ENCODE measurements around the gene KCNMB1. TPM values are rescaled to one million over a fixed set of nuclear protein-coding genes. Genes with fewer than 3 reads are reported as not detected.
"Not testable (repeated sequence)": the region's sequence is repeated elsewhere in the genome, so short reads cannot be mapped to it uniquely, and the experiment has no call there.

KCNMB1 gene
- total RNA-seq, 4 donors from 2014 or later: 0.20 to 0.29 (median 0.25) TPM

GRCh38 chr5:170382790-170383189, 6.4 kb downstream of the KCNMB1 start:
- intact Hi-C loops (cut with DNase I): no loop called here
- no peaks in the 10 kb centered on the region for H3K4me1 ChIP-seq

DNA sequence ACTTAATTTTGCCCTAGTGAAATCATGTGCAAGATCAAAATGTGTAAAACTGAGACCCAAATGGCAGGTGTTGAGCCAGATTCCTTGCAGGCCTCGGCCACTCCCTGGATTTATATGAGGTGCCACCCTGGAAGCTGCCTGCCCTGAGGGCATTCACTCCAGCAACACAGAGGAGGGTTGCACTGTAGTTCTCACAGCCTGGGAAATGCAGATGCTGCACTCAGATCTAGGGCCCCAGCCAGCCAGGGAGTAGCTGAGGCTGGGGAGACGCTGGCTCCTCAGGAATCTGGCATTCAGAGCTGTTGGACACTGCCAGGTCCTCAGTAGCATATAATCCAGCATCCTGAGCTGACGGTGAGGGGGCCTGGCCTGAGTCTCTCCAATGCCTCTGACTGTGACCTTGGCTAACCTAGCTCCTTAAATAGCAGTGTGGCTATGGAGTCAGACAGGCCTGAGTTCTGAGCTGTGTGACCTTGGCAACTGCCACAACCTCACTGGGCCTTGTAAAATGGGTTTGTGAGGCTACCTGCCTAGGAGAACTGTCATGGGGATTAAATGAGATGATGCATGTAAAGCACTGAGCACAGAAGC, 8.7 kb downstream of the KCNMB1 start:
- TF ChIP-seq CTCF (IDR thresholded peaks at IDR 0.05): no peak
- no peak for TF ChIP-seq POLR2A (IDR thresholded peaks at IDR 0.05)
- H3K27me3 ChIP-seq: no peaks in the 10 kb centered on the region
- no peak overlapping the region for H3K27ac ChIP-seq
- H3K4me1 ChIP-seq: no peaks in the 10 kb centered on the region
- H3K36me3 ChIP-seq: no peaks in the 10 kb centered on the region
- WGBS, 2 donors: 86 to 100% methylated on average over 1 of the region's 3 CpGs
- no peaks in the 10 kb centered on the region for H3K9me3 ChIP-seq
- DNase-seq: no peak
- no peak overlapping the region for H3K4me3 ChIP-seq (replicated peaks in 1 of 3)
- intact Hi-C loops (cut with DNase I): no loop called here

More at GRCh38 chr5:170382790-170383189, 6.4 kb downstream of the KCNMB1 start:
- Histone ChIP-seq H3K36me3 (no peaks in the 10 kb centered on the region), H3K9me3 (no peaks in the 10 kb centered on the region), H3K27me3 (no peaks in the 10 kb centered on the region), H3K4me3 (replicated peaks in 1 of 3) (no peak overlapping the region), H3K27ac (no peak overlapping the region)
- 51 to 63% methylated on average over 2 of the region's 2 CpGs for WGBS, 2 donors
- TF ChIP-seq POLR2A (IDR thresholded peaks at IDR 0.05): no peak
- TF ChIP-seq CTCF (IDR thresholded peaks at IDR 0.05): peak in 1 of 6 experiments; percentile 23
- no peak for DNase-seq

- no peak for TF ChIP-seq POLR2A (IDR thresholded peaks at IDR 0.05)
- TF ChIP-seq CTCF (IDR thresholded peaks at IDR 0.05): no peak
- no peak overlapping the region for H3K27ac ChIP-seq
- H3K4me3 ChIP-seq (replicated peaks in 1 of 3): no peak overlapping the region
- no peaks in the 10 kb centered on the region for H3K36me3 ChIP-seq
- no peak for DNase-seq
- no peaks in the 10 kb centered on the region for H3K9me3 ChIP-seq
- no peaks in the 10 kb centered on the region for H3K27me3 ChIP-seq
- 86 to 87% methylated on average over 16 of the region's 16 CpGs for WGBS, 2 donors
- H3K4me1 ChIP-seq: no peaks in the 10 kb centered on the region
- intact Hi-C loops (cut with DNase I): no loop called here
Measured at GRCh38 chr5:170378740-170379139, 10.4 kb downstream of the KCNMB1 start.

DNA sequence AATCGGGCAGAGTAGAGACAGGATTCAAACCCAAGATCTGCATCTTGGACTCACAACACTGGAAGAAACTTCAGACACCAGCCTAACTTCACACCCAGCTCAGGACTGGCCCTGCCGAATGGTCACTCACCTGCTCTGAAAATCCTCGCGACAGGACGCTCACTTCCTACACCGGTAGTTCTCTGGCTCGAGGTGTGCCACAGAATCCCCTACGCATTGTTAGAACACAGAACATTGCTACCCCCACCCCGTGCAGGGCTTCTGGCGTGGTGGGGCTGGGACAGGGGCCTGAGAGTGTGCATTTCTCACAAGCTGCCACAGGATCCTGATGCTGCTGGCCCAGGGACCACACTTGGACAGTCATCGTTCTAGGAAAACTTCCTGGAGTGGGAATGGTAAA, 12.1 kb downstream of the KCNMB1 start:
- no peak for DNase-seq
- H3K4me3 ChIP-seq (replicated peaks in 1 of 3): no peak overlapping the region
- no peaks in the 10 kb centered on the region for H3K9me3 ChIP-seq
- H3K27ac ChIP-seq: no peak overlapping the region
- intact Hi-C loops (cut with DNase I): no loop called here
- H3K27me3 ChIP-seq: no peaks in the 10 kb centered on the region
- no peak for TF ChIP-seq CTCF (IDR thresholded peaks at IDR 0.05)
- no peak for TF ChIP-seq POLR2A (IDR thresholded peaks at IDR 0.05)
- no peaks in the 10 kb centered on the region for H3K4me1 ChIP-seq
- 90 to 95% methylated on average over 11 of the region's 11 CpGs for WGBS, 2 donors
- H3K36me3 ChIP-seq: no peaks in the 10 kb centered on the region

- DNase-seq; H3K27ac ChIP-seq; H3K27me3 ChIP-seq; H3K4me1 ChIP-seq; intact Hi-C loops (cut with DNase I); H3K9me3 ChIP-seq; H3K4me3 ChIP-seq (replicated peaks in 1 of 3); H3K36me3 ChIP-seq: not testable (repeated sequence)
- 98 to 99% methylated on average over 3 of the region's 3 CpGs for WGBS, 2 donors
Measured at GRCh38 chr5:170376526-170376925, 12.6 kb downstream of the KCNMB1 start.

Measured in thyroid gland (tissue), 4 donors.